NCI-H1417 (cell line): Measurements from ENCODE around the gene RBM14.
"Not testable (repeated sequence)": the region's sequence is repeated elsewhere in the genome, so short reads cannot be mapped to it uniquely, and the experiment has no call there.

ENCODE experiments used
- DNase-seq, 3 experiments: peaks; one replicate each; lab custom pipeline; 2025; lab: John Stamatoyannopoulos, UW

RBM14 gene

DNA sequence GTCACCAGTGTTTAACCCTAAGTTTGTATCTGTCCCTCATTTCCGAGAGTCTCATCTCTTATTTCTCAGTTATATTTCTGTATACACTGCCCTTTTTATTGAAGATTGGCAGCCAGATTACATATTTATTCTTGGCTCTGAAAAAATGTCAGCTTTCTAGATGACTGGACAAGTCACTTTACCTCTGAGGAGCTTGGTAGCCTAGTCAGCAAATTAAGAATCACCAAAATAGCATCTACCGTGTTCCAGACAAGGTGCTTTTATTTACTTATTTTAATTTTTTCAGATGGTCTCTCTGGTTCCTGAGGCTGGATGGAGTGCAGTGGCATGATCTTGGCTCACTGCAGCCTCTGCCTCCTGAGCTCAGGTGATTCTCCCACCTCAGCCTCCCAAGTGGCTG, 16.5 kb downstream of the RBM14 start:
- no peak for DNase-seq

DNA sequence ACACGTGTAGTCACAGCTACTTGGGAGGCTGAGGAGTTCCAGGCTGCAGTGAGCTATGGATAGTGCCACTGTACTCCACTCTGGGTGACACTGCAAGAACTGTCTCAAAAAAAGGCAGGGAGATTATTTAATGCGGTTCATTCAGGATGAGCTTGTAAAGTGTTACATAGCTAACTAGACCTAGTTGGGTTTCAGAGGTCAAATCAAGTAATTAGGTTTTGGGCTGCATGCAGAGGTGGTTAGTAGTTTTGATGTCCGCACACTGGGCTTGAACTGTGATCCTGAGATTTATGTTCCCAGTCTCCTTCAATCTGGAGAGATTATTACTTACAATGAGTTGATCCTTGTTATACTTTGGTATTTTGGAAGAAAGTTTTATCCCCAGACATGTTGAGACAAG, 20.0 kb downstream of the RBM14 start:
- DNase-seq: peak in 1 of 3 experiments; percentile 5

DNA sequence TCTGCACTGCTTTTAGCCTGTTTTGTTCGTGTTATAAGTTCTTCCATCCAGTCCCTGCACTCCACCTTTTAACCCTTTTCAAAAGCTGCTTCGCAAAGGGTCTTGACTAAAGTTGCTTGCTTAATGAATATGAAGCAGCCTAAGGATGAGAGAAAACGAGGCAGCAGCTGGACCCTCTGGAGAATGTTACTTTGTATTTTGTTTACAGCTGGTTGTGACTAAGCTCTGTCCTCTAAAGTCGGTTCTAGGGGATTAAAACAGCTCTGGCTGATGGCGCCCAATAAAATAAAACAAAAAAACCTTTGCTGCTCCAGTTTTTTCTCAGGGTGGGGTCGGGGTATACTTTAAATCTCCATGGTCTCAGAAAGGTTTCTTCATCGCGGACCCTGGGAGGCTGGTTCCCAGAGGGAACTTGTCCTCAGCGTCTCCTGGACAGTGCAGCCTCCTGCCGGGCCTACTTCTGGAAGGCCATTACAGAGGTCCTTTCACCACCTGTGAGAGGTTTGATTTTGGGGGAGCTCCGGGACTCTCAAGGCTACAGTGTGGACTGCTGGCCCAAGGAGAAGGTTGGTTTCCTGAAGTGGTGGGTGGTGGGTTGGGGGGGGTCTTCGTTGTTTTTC, 21.2 kb downstream of the RBM14 start:
- no peak for DNase-seq

- DNase-seq: peak; percentile 99 to 100 (median 100)
These were observed 22.0 kb downstream of the RBM14 start, which contains the start of gene RBM4 for GRCh38 chr11:66638177-66639065. RBM4 (plus strand) TSS chr11:66638703; CDS start chr11:66639712, 1,009 bp downstream.

GRCh38 chr11:66639066-66639813, 22.8 kb downstream of the RBM14 start:
- peak in 2 of 3 experiments; percentile 65 to 83 for DNase-seq

GRCh38 chr11:66639814-66640340, 23.4 kb downstream of the RBM14 start:
- not testable (repeated sequence) for DNase-seq

- DNase-seq: peak; percentile 4 to 74 (median 9)
These were observed 25.4 kb downstream of the RBM14 start for GRCh38 chr11:66641834-66642233.

- no peak for DNase-seq
These were observed 27.5 kb downstream of the RBM14 start for GRCh38 chr11:66643745-66644437.

DNA sequence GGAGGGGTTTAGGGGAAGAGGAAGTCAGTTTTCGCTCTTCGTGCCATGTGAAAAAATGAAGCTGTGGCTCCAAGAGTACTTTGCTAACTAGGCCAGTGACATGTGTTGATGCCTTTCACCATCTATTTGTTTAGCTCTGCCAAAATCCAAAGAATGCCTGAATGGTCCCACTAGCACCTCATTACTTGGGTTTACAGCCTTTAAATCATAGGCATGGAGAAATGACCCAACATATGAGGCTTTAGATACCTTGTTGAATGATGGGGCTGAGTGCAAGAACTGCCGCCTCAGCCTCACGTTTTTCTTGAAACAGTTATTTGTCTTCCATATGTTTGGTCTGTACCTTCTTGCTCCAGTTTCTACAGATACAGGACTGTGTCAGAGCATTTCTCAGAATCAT, 30.4 kb downstream of the RBM14 start:
- no peak for DNase-seq

DNA sequence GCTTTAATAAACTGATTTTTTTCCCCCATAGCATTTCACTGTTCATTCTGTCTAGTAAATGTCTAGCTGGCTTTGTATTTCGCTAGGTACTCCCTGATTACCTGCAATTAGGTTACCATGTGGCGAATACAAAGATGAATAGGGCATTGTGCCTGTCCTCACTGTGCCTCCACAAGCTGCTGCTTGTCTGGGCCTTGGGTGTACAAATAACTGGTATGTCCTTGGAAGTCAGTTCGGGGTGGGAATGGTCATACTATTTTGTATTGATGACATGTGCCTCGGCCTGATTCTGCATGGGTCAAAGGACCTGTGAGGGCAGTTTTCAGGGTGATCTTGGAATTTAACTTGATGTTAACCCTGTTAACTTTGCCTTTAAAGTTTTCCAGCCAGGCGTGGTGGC, 33.5 kb downstream of the RBM14 start:
- no peak for DNase-seq

- no peak for DNase-seq
These were observed 34.6 kb downstream of the RBM14 start for GRCh38 chr11:66651016-66651415.

- DNase-seq: no peak
These were observed 36.2 kb downstream of the RBM14 start for GRCh38 chr11:66652651-66653050.

DNA sequence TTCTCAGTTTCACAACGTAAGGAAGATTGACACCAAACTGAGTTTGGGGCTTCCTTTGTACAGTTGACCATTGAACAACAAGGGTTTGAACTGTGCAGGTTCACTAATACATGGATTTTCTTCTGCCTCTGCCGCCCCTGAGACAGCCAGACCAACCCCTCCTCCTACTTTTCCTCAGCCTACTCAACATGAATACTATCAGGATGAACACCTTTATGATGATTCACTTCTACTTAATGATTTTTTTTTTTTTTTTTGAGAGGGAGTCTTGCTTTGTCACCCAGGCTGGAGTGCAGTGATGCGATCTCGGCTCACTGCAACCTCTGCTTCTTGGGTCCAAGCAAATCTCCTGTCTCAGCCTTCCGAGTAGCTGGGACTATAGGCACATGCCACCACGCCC, 36.7 kb downstream of the RBM14 start:
- DNase-seq: no peak

- no peak for DNase-seq
These were observed 43.3 kb downstream of the RBM14 start for GRCh38 chr11:66659763-66660162.

DNA sequence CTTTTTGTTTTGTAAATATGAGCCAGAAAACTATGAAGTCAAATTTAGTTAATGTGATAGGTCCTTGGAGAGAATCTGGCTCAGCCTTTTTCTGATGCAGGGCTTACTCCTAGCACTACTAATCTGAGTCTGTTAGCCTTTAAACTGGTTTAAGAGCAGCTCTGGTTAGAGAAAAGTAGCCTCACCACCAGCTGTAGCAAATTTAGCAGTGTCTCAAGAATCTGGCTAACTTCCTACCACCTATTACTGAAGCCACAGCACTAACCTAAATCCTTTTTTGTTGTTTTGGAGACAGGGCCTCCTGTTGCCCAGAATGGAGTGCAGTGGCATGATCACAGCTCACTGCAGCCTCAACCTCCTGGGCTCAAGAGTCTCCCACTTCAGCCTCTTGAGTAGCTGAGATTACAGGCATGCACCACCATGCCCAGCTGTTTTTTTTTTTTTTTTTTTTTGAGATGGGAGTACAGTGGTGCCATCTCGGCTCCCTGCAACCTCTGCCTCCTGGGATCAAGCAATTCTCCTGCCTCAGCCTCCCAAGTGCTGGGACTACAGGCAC, 47.4 kb downstream of the RBM14 start:
- no peak for DNase-seq

GRCh38 chr11:66665369-66665768, 48.9 kb downstream of the RBM14 start:
- DNase-seq: no peak

GRCh38 chr11:66670816-66671215, 54.4 kb downstream of the RBM14 start:
- DNase-seq: no peak

- peak in 1 of 3 experiments; percentile 76 for DNase-seq
These were observed 58.7 kb downstream of the RBM14 start for GRCh38 chr11:66674964-66675602.

- DNase-seq: peak in 1 of 3 experiments; percentile 24
These were observed 60.0 kb downstream of the RBM14 start for GRCh38 chr11:66676282-66676919.
